Adrenal gland (tissue), 5 donors: ENCODE measurements around the gene AHCY.

ENCODE experiments used
- CTCF ChIP-seq, 6 experiments: fragments of 450-650 bp in 4 of 6; fragments of 200-600 bp in 2 of 6; sonication (generic) in 1 of 6; IDR thresholded peaks; 1 replicate in 5 of 6; 2 replicates in 1 of 6; pipeline versions ENCODE4 v1.5.1 to v1.8.0; 2016 to 2021; ENCODE audit warnings: antibody characterized with exemption in 6 of 6, mild to moderate bottlenecking in 2 of 6, moderate library complexity in 1 of 6
- POLR2A ChIP-seq, 2 donors: fragments of 450-650 bp; IDR thresholded peaks; one replicate each; pipeline ENCODE4 v1.6.1; 2017; ENCODE audit warnings: antibody characterized with exemption in 2 of 2, mild to moderate bottlenecking in 2 of 2, moderate library complexity in 1 of 2
- donor health status: DM: no; HTN: no; CAD: no.

DNA sequence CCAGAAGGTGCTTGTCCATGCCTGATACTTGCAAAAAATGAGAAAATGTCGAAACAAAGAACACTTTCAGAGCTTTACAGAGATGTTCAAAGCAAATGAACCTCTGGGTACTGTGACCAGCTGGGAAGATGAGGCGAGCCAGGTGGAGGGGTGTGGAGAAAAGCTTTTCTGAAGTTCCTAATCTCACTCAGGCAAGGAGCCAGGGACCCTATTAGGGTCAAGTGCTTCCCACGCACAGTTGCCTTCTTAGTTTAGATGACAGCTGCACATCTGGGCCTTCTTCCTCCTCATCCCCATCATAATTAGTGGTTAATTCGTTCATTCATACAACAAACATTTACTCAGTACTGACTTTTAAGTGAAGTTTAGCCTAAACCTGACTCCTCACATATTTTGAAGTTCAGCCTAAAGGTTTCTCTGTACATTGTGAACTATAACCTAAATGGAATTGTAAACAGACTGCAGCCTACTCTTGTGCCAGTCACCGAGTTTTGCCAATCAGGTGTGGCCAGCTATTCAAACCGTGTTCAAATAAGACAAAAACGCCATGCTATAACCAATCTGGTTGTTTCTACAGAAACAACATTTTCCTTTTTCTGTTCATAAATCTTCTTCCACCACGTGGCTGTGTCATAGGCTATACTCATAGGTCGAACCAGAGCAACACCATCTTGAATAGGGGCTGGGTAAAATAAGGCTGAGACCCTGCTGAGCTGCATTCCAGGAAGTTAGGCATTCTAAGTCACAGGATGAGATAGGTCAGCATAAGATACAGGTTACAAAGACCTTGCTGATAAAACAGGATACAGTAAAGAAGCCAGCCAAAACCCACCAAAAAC lies 19.3 kb upstream of the AHCY start:
- TF ChIP-seq CTCF (IDR thresholded peaks at IDR 0.05) (no peak), POLR2A (IDR thresholded peaks at IDR 0.05) (no peak)
